Right ventricle myocardium inferior (tissue), 1 donor: ENCODE results near the gene ZNF544. TPM values are rescaled to one million over a fixed set of nuclear protein-coding genes. Genes with fewer than 3 reads are reported as not detected.

Source experiments
- ATAC-seq: fragments of 200-7000 bp; cut with Tn5 transposase; one replicate; pipeline ENCODE4 v1.9.1; 2020; ENCODE audit warnings: mild to moderate bottlenecking, moderate library complexity
- DNase-seq: peaks from one replicate; pipeline ENCODE4 v3.0.0; 2021; ENCODE audit errors: missing footprints
- intact Hi-C: fragments of 100-400 bp; cut with DNase I; formaldehyde crosslinking; loops from one replicate; pipeline ENCODE4 v1.11.0; 2022
- long read RNA-seq: library from polyadenylated mRNA; unstranded; transcript quantifications from one replicate; pipeline ENCODE4 v2.0.0, GENCODE V29; 2021
- total RNA-seq: library from RNA; stranded (reverse); fragmentation: NEBNext Ultra II Directional; extraction: Animal tissue kit (Norgen Biotek cat#: 25700); gene quantifications from one replicate; pipeline ENCODE4 v1.2.1, GENCODE V29; 2021
- donor health status: DM: no; HTN: yes; CAD: no; lungs with severe emphysema.

ZNF544 gene
- 19.4 TPM for total RNA-seq
- long read RNA-seq, partial matches to known transcripts, result 0 of 6 reads
- long read RNA-seq, other reads (novel, unspliced or antisense), result 4 of 6 reads

DNA sequence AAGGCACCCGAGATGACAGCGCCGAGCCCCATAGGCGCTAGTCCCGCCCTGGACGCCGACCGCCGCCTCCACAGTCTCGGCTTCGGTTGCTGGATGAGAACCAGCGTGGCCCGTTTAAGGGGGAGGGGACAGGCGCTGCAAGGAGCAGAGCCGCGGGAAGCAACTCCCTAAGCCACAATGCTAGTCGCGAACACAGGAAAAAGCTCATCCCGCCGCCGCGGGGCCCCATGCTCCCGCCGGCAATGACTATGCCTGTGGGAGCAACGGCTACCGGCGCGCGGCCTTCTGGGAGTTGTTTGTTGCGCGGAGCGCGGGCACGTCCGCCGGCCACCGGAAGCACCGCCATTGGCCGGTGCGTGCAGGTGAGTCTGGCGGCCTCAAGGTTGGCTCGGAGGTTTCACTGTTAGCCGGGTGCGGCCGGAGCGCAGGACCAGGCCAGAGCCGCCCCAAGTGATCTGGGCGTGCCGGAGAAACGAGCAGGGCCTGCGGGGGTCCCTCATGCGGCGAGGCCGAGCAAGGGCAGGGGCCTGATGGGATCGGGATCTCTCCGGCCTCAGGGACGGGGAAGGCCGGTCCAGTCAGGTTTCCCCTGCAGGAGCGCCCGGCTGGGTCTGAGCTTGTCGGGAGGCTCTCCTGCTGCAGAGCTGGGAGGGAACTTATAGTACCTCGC lies at the start of gene ZNF544:
Gene ZNF544 (plus strand): TSS at position 330 of the 670 bp plus-strand sequence. CDS start 15,110 bp downstream, outside the sequence.
- DNase-seq (peak; percentile 87), ATAC-seq (peak; percentile 96)
- intact Hi-C loops, result loop anchor here (10.0 kb wide), 1 partner anchor 76 kb away; the partner anchor contains the start of gene ERVK3-1

DNA sequence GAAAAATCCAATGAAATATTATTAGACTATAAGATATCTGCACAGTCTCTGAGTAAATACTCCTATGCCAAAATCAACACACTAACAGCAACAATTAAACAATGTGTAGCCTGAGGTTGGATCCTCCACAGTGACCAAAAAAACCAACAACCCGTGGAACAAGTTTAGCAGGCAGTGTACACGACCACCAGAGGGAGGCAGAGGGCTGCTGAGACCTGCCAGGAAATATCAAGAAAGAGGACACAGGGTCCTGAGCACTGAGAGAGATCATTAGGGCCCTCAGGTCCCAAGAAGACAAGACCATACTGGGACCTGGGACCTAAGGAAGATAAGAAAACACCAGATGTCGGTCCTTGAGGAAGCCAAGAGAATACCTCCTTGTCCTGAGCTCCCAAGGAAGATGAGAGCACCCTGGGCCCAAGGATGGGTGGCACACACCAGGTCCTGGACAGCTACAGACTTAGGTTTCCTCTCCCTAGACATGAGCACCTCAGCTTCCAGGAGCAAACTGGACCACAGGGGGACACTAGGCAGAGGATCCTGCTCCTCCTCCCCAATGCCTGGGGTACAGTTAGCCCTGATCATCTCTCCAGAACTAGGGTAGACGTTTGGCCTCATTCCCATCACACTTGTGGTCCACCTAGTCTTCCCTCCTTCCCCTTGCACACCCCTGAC lies 46.7 kb upstream of the ZNF544 start:
- ATAC-seq, result no peak
- intact Hi-C loops, result no loop called here
- DNase-seq, result no peak

DNA sequence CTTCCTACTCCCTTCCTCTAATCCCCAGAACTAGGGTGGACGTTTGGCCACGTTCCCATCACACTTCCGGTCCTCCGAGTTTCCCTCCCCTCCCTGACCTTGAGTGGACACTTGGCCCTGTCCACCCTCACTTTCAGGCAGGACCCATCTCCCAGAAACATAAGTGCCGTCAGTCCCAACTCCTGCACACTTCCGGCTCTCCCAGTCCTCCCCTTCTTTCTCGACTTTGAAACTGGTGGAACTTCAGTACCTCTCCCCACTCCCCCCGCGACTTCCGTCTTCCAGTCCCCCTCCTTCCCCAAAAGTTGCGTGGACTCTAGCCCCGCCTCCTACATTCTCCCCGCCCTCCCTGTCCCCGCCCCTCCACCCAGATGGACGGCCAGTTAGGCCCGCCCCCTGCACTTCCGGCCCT lies 46.1 kb upstream of the ZNF544 start:
- ATAC-seq (no peak), DNase-seq (no peak)
- intact Hi-C loops, result no loop called here

DNA sequence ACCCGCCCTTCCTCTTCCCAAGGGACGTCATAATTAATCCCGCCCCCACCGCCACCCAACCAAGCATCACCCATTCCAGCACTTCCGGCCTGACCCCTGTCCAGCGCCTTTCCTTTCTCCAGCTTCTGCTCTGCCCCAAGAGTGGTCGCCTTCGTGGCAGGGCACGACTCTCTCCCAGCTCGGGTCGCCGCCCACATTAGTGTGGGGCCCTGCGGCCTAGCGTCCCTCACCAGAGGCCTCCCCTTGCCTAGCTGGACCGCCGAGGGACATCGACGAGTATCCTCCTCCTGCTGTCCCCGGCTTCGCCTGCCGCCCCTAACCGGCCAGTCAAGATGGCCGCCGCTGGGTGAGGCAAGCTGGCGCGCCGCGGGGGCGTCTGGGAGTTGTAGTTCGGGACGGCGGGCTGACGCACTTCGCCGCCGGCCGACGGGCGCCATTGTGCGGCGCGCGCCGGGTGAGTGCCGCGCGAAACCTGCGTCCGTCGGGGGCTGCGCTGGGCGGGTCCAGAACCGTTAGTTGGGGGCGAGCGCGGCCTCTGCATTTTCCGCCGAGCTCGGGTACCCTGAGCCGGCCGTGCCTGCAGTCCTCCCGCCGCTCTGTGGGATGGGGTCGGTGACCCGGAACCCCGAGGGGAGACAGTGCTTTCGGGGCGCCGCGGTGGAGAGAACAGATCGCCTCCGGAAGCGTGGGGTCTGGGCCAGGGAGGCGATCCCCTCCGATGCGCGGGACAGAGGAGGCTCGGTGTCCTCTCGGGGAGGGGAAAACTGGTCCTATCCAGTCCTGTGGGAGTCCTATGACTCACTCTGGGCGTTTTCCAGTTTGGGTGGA lies 45.5 kb upstream of the ZNF544 start, which contains the start of gene ZNF274:
Gene ZNF274 (plus strand): TSS at position 73 of the 828 bp plus-strand sequence. CDS start 905 bp downstream, outside the sequence.
- intact Hi-C loops, result loop anchor here (1.0 kb wide), 1 partner anchor 95 kb away; the partner anchor contains the start of gene ZNF8
- ATAC-seq, result peak; percentile 97
- DNase-seq, result peak; percentile 98

DNA sequence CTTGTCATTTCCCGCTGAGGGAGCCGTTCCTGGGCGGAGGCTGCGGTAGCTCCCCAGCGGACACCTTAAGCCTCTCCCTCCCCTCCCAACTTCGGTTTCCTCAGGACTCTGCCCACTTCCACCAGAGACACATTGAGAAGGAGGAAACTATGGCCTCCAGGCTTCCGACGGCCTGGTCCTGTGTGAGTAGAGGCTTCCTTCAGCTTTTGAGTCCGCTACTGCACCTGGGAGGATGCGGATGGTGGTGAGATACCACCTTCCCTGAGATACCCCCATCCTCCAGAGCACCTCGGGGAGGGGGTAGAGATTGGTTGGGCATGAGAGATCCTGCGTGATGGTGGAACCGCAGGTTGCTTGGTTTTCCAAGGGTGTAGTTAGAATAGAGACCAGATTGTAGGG lies 44.9 kb upstream of the ZNF544 start:
- DNase-seq (no peak), ATAC-seq (no peak)
- intact Hi-C loops, result loop anchor here (1.0 kb wide), 1 partner anchor 94 kb away; the partner anchor contains the start of gene ZNF8

DNA sequence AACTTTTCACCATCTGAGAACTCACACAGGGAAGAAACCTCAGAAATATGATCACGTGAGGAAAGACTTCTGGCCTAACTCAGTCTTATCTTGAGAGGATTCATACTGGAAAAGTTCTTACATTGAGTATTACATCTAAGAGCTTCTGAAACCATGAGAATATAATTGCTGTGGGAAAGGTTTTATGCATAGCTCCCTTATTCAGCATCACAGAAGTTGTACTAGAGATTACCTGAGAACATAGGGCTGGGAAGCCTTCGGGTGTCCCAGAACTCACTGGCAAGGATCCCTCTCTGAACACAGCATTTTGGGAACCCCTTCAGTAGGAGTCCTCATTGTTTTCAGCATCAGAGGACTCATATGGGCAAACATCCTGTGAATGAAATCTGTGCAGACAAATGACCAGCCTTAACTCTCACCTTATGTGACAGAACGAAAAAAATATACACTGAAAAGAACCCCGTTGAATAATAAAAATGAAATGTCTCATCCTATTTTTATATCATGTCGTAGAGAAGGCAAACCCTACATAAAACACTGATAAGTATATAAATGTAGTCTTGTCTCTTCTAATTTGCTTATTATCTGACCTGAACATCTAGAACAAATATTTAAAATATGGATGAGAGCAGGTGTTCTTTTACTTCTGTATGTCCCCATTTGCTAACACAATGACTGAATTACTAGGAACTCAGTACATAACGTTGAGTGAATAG lies 31.7 kb upstream of the ZNF544 start:
- no peak for DNase-seq
- intact Hi-C loops, result loop anchor here (10.0 kb wide), 1 partner anchor 58 kb away; no protein-coding TSS in a partner anchor

DNA sequence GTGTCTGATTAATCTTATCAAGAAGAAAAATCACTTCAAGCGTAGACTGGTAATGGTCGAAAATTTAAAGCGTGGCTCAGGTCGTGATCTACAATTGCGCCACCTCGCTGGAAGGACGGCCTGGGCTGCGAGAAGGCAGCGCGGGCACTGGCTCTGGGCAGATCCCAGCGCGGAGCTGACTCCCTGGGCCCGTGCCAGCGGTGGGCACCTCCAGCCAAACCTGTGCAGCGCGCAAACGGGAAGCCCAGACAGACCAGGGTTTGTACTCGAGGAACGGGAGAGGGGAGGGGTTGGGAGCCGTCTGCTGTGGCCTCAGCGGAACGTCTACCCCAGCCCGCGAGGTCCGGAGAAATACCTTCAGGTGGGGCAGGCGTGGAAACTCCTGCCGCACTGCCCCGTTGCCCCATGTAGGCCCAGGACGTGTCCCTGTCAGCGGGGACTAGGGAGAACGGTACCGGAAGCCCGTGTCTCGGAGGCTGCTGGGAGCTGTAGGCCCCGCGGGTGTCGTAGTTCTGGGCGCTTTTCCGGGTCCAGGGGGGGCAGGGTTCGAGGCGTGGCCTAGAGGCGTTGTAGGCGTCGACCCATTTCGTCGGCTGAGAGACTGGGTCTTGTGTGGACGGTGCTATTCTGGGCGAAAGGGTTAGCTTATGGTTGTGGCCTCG lies 24.8 kb upstream of the ZNF544 start:
- no peak for ATAC-seq
- intact Hi-C loops, result no loop called here
- no peak for DNase-seq

More for the DNA sequence above, 31.7 kb upstream of the ZNF544 start:
- ATAC-seq, result no peak

DNA sequence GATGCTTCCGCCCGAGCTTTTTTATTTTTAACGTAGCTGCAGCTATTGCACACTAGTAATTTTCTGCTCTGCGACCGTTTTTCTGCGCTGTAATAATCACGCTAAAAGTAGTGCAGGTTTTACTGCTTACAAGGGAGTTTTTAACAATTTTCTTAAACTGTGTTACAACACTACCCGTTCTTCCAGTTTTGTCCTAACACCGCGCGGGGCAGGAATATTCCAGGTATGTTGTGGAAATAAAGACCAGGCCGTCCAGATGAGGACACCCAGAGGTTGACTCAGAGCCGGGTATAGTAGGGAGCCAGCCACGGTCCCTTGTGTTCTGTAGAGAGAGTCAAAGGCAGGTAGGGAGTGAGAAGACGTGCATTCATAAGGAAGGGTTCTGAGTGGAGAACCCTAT lies 24.1 kb upstream of the ZNF544 start:
- ATAC-seq (no peak), DNase-seq (no peak)
- intact Hi-C loops, result no loop called here

DNA sequence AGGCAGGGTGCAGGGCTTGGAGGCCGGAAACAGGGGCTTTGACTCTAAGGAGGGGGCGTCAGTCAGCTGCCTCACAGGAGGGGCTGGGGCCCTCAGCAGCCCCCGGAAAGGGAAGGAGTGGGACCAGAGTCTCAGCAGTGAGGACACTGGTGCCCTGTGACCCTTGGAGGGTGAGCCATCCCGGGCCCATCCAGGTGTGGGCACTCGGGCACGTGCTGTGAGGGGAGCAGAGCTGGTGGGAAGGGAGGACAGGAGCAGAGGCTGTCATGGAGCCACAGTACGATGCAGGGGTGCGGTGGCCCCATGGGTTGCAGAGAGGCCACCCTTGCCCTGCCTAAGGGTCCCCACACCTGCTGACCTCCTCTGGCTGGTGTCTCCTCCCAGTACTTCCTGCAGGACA lies 19.1 kb upstream of the ZNF544 start:
- intact Hi-C loops, result no loop called here
- DNase-seq (no peak), ATAC-seq (no peak)

DNA sequence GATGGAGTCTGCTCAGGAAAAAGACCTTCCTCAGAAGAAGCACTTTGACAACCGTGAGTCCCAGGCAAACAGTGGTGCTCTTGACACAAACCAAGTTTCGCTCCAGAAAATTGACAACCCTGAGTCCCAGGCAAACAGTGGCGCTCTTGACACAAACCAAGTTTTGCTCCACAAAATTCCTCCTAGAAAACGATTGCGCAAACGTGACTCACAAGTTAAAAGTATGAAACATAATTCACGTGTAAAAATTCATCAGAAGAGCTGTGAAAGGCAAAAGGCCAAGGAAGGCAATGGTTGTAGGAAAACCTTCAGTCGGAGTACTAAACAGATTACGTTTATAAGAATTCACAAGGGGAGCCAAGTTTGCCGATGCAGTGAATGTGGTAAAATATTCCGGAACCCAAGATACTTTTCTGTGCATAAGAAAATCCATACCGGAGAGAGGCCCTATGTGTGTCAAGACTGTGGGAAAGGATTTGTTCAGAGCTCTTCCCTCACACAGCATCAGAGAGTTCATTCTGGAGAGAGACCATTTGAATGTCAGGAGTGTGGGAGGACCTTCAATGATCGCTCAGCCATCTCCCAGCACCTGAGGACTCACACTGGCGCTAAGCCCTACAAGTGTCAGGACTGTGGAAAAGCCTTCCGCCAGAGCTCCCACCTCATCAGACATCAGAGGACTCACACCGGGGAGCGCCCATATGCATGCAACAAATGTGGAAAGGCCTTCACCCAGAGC lies 16.2 kb upstream of the ZNF544 start:
- no peak for DNase-seq
- ATAC-seq, result no peak
- intact Hi-C loops, result no loop called here

DNA sequence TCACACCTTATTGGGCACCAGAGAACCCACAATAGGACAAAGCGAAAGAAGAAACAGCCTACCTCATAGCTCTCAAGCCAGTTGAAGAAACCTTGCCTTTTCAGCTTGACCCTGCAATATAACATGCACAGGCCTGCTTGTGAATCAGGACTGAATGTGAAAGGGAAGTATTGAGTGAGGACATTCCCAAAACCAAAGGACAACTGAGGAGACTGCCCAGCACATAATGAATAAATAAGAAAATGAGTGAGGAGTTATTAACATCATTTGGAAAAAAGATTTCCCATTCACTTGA lies 15.7 kb upstream of the ZNF544 start:
- ATAC-seq (no peak), DNase-seq (no peak)
- intact Hi-C loops, result no loop called here

DNA sequence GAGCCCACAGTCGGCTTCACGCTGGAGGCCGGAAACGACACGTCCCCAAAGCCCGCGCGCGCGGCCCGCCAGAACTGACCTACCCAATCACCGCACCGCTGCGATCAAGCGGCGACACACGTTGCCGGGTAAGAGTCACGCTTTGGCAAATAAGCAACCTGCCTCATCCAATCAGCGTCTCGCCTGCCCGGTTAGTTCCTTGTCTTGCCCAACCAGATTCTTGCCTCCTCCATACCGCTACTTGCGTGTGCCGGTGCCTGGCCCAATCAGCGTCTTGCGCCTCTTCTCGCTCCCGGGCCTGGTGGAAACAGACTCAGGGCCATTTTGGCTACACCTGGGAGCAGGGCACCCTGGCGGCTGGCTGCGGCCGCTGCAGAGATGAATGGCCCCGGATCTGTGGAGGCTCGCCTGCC lies 11.6 kb upstream of the ZNF544 start:
- intact Hi-C loops, result no loop called here
- DNase-seq (no peak), ATAC-seq (no peak)

DNA sequence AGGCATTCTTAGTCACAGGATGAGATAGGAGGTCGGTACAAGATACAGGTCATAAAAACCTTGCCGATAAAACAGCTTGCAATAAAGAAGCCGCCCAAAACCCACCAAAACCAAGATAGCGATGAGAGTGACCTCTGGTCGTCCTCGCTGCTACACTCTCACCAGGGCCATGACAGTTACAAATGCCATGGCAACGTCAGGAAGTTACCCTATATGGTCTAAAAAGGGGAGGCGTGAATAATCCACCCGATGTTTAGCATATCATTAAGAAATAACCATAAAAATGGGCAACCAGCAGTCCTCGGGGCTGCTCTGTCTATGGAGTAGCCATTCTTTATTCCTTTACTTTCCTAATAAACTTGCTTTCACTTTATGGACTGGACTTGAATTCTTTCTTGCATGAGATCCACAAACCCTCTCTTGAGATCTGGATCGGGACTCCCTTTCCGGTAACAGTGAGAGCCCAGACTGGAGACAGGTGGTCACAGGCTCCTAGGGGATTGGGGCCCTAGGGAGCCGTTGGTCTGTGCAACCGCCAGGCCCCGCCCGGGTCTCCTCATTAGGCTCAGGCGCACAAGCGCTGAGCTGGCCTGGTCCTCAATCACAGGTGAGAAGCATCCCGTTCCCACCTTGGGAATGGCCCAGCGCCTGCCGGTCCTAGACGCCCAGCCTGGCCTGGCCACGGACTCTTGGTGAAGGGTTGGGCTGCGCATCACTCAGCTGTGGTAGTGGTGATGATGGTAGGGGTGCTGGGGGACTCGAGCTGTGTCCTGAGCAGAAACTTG lies 10.9 kb upstream of the ZNF544 start:
- intact Hi-C loops, result no loop called here
- DNase-seq, result no peak
- no peak for ATAC-seq

DNA sequence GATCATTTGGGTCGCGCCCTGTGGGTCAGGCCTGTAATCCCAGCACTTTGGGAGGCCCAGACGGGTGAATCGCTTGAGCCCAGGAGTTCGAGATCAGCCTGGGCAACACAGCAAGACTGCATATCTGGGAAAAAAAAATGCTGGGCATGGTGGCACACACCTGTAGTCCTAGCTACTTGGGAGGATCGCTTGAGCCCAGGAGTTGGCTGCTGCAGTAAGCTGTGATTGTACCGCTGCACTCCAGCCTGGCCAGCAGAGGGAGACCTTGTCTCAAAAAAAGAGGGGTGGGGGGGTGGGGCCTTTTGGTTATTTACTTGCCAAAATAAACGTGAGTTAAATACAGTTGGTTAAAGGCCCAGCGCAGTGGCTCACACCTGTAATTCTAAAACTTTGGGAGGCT lies 9.8 kb upstream of the ZNF544 start:
- intact Hi-C loops, result no loop called here
- ATAC-seq (no peak), DNase-seq (no peak)

DNA sequence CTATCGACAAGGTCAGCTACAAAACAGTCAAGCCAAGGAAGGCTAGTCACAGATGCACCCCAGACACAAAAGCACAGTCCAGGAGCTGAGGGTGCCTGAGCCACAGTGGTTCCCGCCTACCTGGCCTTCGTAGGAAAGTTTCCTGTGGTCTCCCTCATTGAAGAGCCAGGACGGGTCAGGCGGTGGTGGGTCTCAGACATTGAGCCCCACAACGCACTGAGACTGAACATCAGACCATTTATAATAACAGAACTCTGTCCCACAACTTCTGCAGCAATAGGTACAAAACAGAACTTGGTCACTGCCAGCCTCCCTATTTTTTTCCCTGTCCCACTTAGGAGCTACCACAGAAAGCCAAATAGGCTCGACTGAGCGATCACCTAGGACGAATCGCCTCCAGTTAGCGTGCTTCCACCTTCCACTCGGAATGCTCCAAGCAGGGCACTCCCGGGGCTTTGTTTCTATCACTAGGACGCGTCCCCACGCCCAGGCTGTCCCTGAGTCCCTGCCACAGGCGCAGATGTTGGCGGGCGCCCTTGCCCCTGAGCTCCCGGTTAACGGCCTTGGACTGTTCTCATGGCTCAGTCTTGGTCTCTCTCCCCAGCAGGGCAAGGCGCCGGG lies 640 bp upstream of the ZNF544 start:
- intact Hi-C loops, result loop anchor here (10.0 kb wide), 1 partner anchor 77 kb away; the partner anchor contains the start of gene ERVK3-1
- peak; percentile 38 for ATAC-seq
- no peak for DNase-seq

DNA sequence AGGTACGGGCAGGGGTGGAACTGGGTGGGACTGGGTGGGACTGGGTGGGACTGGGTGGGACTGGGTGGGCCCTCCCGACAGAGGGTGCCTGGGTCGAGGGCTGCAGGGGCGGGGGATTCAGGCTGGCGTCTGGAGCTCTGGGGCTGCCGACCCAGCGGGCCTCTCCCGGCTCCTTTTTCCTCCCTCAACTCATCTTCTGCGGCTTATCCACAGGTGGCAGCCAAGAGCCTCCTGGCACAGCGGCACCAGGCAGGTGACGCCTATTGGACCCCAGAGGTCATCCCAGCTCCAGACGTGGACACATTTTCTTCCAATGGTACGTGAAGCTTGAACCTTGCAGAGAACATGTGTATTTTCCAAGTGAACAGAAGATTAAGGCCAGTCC lies 533 bp downstream of the ZNF544 start:
- intact Hi-C loops, result loop anchor here (10.0 kb wide), 1 partner anchor 76 kb away; the partner anchor contains the start of gene ERVK3-1
- ATAC-seq (no peak), DNase-seq (no peak)
